Measurements from ENCODE around the gene GYS1.
"Not testable (repeated sequence)": the region's sequence is repeated elsewhere in the genome, so short reads cannot be mapped to it uniquely, and the experiment has no call there.

- TF ChIP-seq CTCF, EP300 (IDR thresholded peaks at IDR 0.05): not testable (repeated sequence)
Measured at GRCh38 chr19:49039736-49040135, 46.6 kb upstream of the GYS1 start.

Data from suprapubic skin (tissue), 3 donors.